CD14-positive monocyte (primary cell): Measurements from ENCODE around the gene RTN4RL1. TPM values are rescaled to one million over a fixed set of nuclear protein-coding genes. Genes with fewer than 3 reads are reported as not detected.

Experiments
- DNase-seq, 3 donors: peaks; one replicate each; pipeline ENCODE4 v3.0.0-alpha.2; 2011 to 2022
- H2AFZ ChIP-seq: 2 replicates; pipeline ENCODE4 v1.6.0; 2012; ENCODE audit warnings: mild to moderate bottlenecking, low read depth, low read length, inconsistent platforms; ENCODE audit not compliant: insufficient read depth, poor library complexity, severe bottlenecking
- H3K27ac ChIP-seq, 2 donors: 1 replicate in 1 of 2; 2 replicates in 1 of 2; pipeline ENCODE4 v1.5.1; 2012 to 2013; ENCODE audit warnings: low read length in 2 of 2, control low read depth in 1 of 2, inconsistent platforms in 1 of 2, low read depth in 1 of 2, mild to moderate bottlenecking in 1 of 2
- H3K27me3 ChIP-seq, 2 donors: one replicate each; pipeline versions ENCODE4 v1.6.0 to v1.6.1; 2011 to 2013; ENCODE audit warnings: low read length in 2 of 2; ENCODE audit not compliant: control insufficient read depth in 2 of 2, insufficient read depth in 2 of 2
- H3K36me3 ChIP-seq, 2 donors: replicated peaks in 1 of 2; 1 replicate in 1 of 2; 2 replicates in 1 of 2; pipeline versions ENCODE4 v1.5.1 to v1.6.1; 2012 to 2013; ENCODE audit warnings: low read length in 2 of 2, control low read depth in 1 of 2, inconsistent platforms in 1 of 2, mild to moderate bottlenecking in 1 of 2; ENCODE audit not compliant: insufficient read depth in 2 of 2, control insufficient read depth in 1 of 2
- H3K4me1 ChIP-seq, 2 donors: 1 replicate in 1 of 2; 2 replicates in 1 of 2; pipeline versions ENCODE4 v1.5.1 to v1.6.1; 2012 to 2013; ENCODE audit warnings: low read length in 2 of 2, control low read depth in 1 of 2, inconsistent platforms in 1 of 2, mild to moderate bottlenecking in 1 of 2, moderate library complexity in 1 of 2; ENCODE audit not compliant: insufficient read depth in 2 of 2, control insufficient read depth in 1 of 2
- H3K4me2 ChIP-seq: replicated peaks from 2 replicates; pipeline ENCODE3; 2012; ENCODE audit warnings: low read length, moderate library complexity, mild to moderate bottlenecking; ENCODE audit not compliant: poor library complexity, severe bottlenecking; ENCODE audit errors: extremely low read depth
- H3K4me3 ChIP-seq, 3 experiments: fragments of 200-600 bp in 1 of 3; sonication (generic) in 1 of 3; replicated peaks in 1 of 3; 1 replicate in 2 of 3; 2 replicates in 1 of 3; pipeline ENCODE4 v1.5.1; 2011 to 2013; ENCODE audit warnings: low read length in 3 of 3, mild to moderate bottlenecking in 3 of 3, control low read depth in 2 of 3, low read depth in 2 of 3, inconsistent platforms in 1 of 3, moderate library complexity in 1 of 3
- H3K79me2 ChIP-seq: 2 replicates; pipeline ENCODE4 v1.6.0; 2012; ENCODE audit warnings: mild to moderate bottlenecking, control low read depth, inconsistent platforms, low read length, moderate library complexity; ENCODE audit not compliant: insufficient read depth
- H3K9ac ChIP-seq: 2 replicates; pipeline ENCODE4 v1.6.0; 2017; ENCODE audit warnings: low read length, mild to moderate bottlenecking; ENCODE audit not compliant: insufficient read depth, poor library complexity, severe bottlenecking
- H3K9me3 ChIP-seq, 2 donors: replicated peaks in 1 of 2; 1 replicate in 1 of 2; 2 replicates in 1 of 2; pipeline versions ENCODE4 v1.5.1 to v1.6.1; 2012 to 2013; ENCODE audit warnings: low read length in 2 of 2, control low read depth in 1 of 2; ENCODE audit not compliant: control insufficient read depth in 1 of 2, insufficient read depth in 1 of 2
- H4K20me1 ChIP-seq: 2 replicates; pipeline ENCODE4 v1.6.0; 2012; ENCODE audit warnings: mild to moderate bottlenecking, low read length, control low read depth, moderate library complexity; ENCODE audit not compliant: insufficient read depth
- H3K27ac Mint-ChIP-seq, 7 donors: one replicate each; pipeline ENCODE4 v1.8.0; 2020; ENCODE audit warnings: mild to moderate bottlenecking in 7 of 7, mixed read lengths in 7 of 7, moderate library complexity in 6 of 7, inconsistent platforms in 2 of 7
- H3K27me3 Mint-ChIP-seq, 3 donors: one replicate each; pipeline ENCODE4 v1.8.0; 2021 to 2022; ENCODE audit warnings: low read depth in 3 of 3, mild to moderate bottlenecking in 3 of 3, mixed read lengths in 3 of 3, moderate library complexity in 3 of 3, inconsistent platforms in 1 of 3
- H3K36me3 Mint-ChIP-seq, 2 donors: one replicate each; pipeline ENCODE4 v1.8.0; 2020; ENCODE audit warnings: mixed read lengths in 2 of 2, inconsistent platforms in 1 of 2, mild to moderate bottlenecking in 1 of 2
- H3K4me1 Mint-ChIP-seq: one replicate; pipeline ENCODE4 v1.8.0; 2020; ENCODE audit warnings: mild to moderate bottlenecking, mixed read lengths
- H3K4me3 Mint-ChIP-seq, 2 donors: one replicate each; pipeline ENCODE4 v1.8.0; 2020; ENCODE audit warnings: mild to moderate bottlenecking in 2 of 2, mixed read lengths in 2 of 2, moderate library complexity in 1 of 2
- H3K9me3 Mint-ChIP-seq, 7 donors: one replicate each; pipeline ENCODE4 v1.8.0; 2020 to 2022; ENCODE audit warnings: mixed read lengths in 7 of 7, mild to moderate bottlenecking in 6 of 7, moderate library complexity in 6 of 7, inconsistent platforms in 2 of 7
- WGBS: methylation state at CpG from one replicate; pipeline ENCODE4 v1.1.5; 2013; ENCODE audit warnings: missing lambda C conversion rate; ENCODE audit not compliant: insufficient coverage; 5-methylcytosine and 5-hydroxymethylcytosine counted together
- intact Hi-C, 2 donors: fragments of 100-400 bp; cut with micrococcal nuclease; formaldehyde crosslinking; loops; one replicate each; pipeline versions ENCODE4 v1.15.0 to v1.15.1; 2023
- polyA plus RNA-seq, 3 donors: library from polyadenylated mRNA; depleted of rRNA in 1 of 3; unstranded in 2 of 3; stranded (reverse) in 1 of 3; fragments of 300-500 nt in 2 of 3; fragments of >200 nt in 1 of 3; fragmentation: Illumina TruSeq in 2 of 3; gene quantifications; 1 replicate in 2 of 3; 2 replicates in 1 of 3; pipeline ENCODE4 v1.2.3, GENCODE V29; 2012 to 2021
- TF ChIP-seq, protein P1 (sequence below): fragments of 200-600 bp; IDR thresholded peaks from one replicate; pipeline ENCODE4 v1.8.0; 2022; ENCODE audit warnings: antibody characterized with exemption, mild to moderate bottlenecking

The RTN4RL1 gene
- polyA plus RNA-seq, 3 donors = 0.07 to 0.29 (median 0.11) TPM

DNA sequence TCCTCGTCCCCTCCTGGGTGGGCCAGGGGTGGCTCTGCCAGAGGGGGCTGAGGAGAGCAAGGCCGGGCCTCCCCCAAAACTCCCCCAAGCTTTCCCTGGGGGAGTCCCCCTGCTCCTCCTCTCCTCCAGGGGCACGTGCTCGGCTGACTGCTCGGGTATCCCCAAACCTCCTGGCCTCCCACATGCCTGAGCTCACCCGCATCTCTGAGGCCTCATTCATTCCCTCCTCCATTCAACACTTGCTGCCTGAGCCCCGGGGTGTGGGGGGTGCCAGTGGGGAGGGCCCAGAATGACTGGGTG lies 83.1 kb downstream of the RTN4RL1 start:
- H3K27me3 Mint-ChIP-seq = peaks cover 0 to 6% (median 3%) of the 10 kb centered on the region in 3 donors
- no peaks in the 10 kb centered on the region for H3K4me1 Mint-ChIP-seq
- no peaks in the 10 kb centered on the region for H3K79me2 ChIP-seq
- H3K9ac ChIP-seq = no peak overlapping the region
- H3K4me1 ChIP-seq = no peaks in the 10 kb centered on the region
- H3K36me3 Mint-ChIP-seq = no peaks in the 10 kb centered on the region
- no peak overlapping the region for H3K27ac Mint-ChIP-seq
- H3K4me3 Mint-ChIP-seq = no peak overlapping the region
- no peaks in the 10 kb centered on the region for H3K36me3 ChIP-seq
- H3K27me3 ChIP-seq = no peaks in the 10 kb centered on the region
- no peak overlapping the region for H3K4me2 ChIP-seq
- no peak overlapping the region for H2AFZ ChIP-seq
- H4K20me1 ChIP-seq = no peaks in the 10 kb centered on the region
- H3K9me3 Mint-ChIP-seq = no peaks in the 10 kb centered on the region
- WGBS = 100% methylated on average over 1 of the region's 7 CpGs
- DNase-seq = no peak
- no peaks in the 10 kb centered on the region for H3K9me3 ChIP-seq
- no peak overlapping the region for H3K27ac ChIP-seq
- intact Hi-C loops = no loop called here
- H3K4me3 ChIP-seq = no peak overlapping the region
- TF ChIP-seq, protein P1, sequence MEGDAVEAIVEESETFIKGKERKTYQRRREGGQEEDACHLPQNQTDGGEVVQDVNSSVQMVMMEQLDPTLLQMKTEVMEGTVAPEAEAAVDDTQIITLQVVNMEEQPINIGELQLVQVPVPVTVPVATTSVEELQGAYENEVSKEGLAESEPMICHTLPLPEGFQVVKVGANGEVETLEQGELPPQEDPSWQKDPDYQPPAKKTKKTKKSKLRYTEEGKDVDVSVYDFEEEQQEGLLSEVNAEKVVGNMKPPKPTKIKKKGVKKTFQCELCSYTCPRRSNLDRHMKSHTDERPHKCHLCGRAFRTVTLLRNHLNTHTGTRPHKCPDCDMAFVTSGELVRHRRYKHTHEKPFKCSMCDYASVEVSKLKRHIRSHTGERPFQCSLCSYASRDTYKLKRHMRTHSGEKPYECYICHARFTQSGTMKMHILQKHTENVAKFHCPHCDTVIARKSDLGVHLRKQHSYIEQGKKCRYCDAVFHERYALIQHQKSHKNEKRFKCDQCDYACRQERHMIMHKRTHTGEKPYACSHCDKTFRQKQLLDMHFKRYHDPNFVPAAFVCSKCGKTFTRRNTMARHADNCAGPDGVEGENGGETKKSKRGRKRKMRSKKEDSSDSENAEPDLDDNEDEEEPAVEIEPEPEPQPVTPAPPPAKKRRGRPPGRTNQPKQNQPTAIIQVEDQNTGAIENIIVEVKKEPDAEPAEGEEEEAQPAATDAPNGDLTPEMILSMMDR = no peak

DNA sequence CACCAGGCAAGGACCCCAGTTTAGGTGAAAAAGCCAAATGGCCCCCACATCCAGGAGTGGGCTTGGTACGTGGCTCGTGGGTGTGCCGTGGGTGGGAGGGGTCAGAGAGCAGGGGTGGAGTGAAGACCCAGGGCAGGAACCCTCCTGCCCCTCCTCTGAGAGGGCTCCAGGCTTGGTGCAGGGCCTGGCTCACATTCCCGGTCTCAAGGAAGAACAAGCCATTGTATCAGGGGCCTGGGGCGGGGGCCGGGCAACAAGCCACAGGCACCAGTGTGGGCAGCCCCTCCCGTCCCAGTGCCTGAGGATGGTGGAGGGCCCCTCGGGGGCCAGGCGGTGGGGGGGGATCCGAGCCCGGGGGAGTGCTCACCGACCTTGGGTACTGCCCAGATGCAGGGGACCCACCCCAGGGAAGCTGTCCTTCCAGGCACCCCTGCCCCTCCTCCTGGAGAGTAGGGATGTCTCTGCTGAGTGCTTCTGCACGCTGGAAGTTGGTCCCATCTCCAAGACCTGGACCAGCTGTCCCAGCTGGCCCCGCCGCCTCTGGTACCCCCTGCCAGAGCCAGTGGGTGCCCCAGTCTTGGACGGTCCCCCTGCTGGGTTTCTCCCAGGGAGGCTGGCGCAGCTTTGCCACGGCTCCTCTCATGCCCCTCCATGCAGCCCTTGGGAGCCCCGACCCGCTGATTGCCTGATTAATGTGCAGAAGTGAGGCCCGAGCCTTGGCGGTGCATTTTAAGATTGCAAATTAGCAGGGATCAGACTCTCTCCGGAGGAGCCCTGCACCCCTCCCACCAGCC lies 83.7 kb downstream of the RTN4RL1 start:
- whole genome bisulfite sequencing = 88% methylated on average over 7 of the region's 23 CpGs
- Mint-ChIP-seq H3K9me3 (no peaks in the 10 kb centered on the region), H3K27me3 (peaks cover 0 to 11% (median 3%) of the 10 kb centered on the region in 3 donors), H3K4me3 (no peak overlapping the region), H3K4me1 (no peaks in the 10 kb centered on the region), H3K27ac (no peak overlapping the region), H3K36me3 (no peaks in the 10 kb centered on the region)
- Histone ChIP-seq H3K4me2 (no peak overlapping the region), H3K4me3 (no peak overlapping the region), H3K27ac (no peak overlapping the region), H3K9me3 (no peaks in the 10 kb centered on the region), H3K79me2 (no peaks in the 10 kb centered on the region), H4K20me1 (no peaks in the 10 kb centered on the region), H3K27me3 (no peaks in the 10 kb centered on the region), H3K9ac (no peak overlapping the region), H2AFZ (no peak overlapping the region), H3K36me3 (no peaks in the 10 kb centered on the region), H3K4me1 (no peaks in the 10 kb centered on the region)
- TF ChIP-seq, protein P1 = no peak
- intact Hi-C loops = no loop called here
- no peak for DNase-seq
